ENCODE data around the gene HSD17B12. TPM values are rescaled to one million over a fixed set of nuclear protein-coding genes. Genes with fewer than 3 reads are reported as not detected.

The HSD17B12 gene
- total and polyA plus RNA-seq, 2 donors (not counting 3 experiments of a cell fraction or from before 2014, with no cell fraction given): 41.5 to 96.5 TPM

DNA sequence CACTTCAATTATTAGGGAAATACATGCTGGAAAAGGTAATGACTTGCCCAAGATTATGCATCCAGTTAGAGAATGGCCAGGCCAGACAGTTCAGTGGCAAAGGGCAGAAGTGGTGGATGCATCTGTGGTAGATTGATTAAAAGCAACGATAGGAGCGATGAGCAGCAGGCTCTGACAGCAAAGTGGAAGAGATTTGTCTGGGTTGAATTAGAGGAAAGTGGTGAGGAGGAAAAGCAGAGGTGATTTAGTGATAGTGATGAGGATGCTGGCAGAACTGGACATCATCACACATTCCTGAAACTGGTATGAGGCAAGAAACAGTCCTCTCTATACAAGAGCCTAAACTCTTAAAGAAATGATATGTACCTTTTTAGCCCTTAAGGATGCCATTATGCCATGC, 12.5 kb downstream of the HSD17B12 start:
- H3K36me3 ChIP-seq (ENCODE audit: control insufficient read depth in 2 of 2, extremely low read depth in 1 of 2, insufficient read depth in 2 of 2, low read length in 2 of 2): no peaks in the 10 kb centered on the region
- intact Hi-C loops (cut with micrococcal nuclease) (no loop called here), dilution Hi-C loops (cut with MboI; ENCODE audit: extremely low pct_ligation_motif_present, low sequenced_read_pairs) (no loop called here)
- no peaks in the 10 kb centered on the region for H3K27me3 ChIP-seq (ENCODE audit: control insufficient read depth in 2 of 2, insufficient read depth in 2 of 2, low read length in 2 of 2)
- ChIA-PET CTCF (interaction anchor here (1.2 to 1.4 kb wide), 2 partner anchors 28 to 159 kb away, joined by 3 read pairs; no protein-coding TSS in a partner anchor), POLR2A (no interaction called here)
- no peak overlapping the region for H3K4me2 ChIP-seq (ENCODE audit: insufficient read depth, low read length)
- peaks cover 83% of the 10 kb centered on the region for H3K79me2 ChIP-seq (ENCODE audit: control insufficient read depth, insufficient read depth, low read length)
- H2AFZ ChIP-seq (ENCODE audit: low read depth, low read length): no peak overlapping the region
- H4K20me1 ChIP-seq (replicated peaks; ENCODE audit: control insufficient read depth, extremely low read depth, insufficient read depth, low read length): no peaks in the 10 kb centered on the region
- FAIRE-seq (no peak), DNase-seq (ENCODE audit: low read depth, low spot score) (no peak)
- BruUV-seq (replicated peaks): no TSS peak
- no peaks in the 10 kb centered on the region for H3K9me3 ChIP-seq (replicated peaks; ENCODE audit: control insufficient read depth, insufficient read depth, low read length)
- no peaks in the 10 kb centered on the region for H3K9me1 ChIP-seq (replicated peaks; ENCODE audit: control insufficient read depth, extremely low read depth, insufficient read depth, low read length)
- no peak for TF ChIP-seq GATA2 (IDR thresholded peaks at IDR 0.05; ENCODE audit: insufficient read depth, insufficient read length, low read depth, low read length)
- no peak for TF ChIP-seq EZH2 (IDR thresholded peaks at IDR 0.05; ENCODE audit: borderline replicate concordance, low read depth, low read length, severe bottlenecking)
- no peak for TF ChIP-seq POLR2A (IDR thresholded peaks at IDR 0.05; ENCODE audit: low read depth, low read length)
- TF ChIP-seq, protein P1, sequence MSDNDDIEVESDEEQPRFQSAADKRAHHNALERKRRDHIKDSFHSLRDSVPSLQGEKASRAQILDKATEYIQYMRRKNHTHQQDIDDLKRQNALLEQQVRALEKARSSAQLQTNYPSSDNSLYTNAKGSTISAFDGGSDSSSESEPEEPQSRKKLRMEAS (IDR thresholded peaks at IDR 0.05; ENCODE audit: insufficient read depth, insufficient read length): no peak
- TF ChIP-seq MYC (IDR thresholded peaks at IDR 0.05; ENCODE audit: low read depth, low read length): no peak
- TF ChIP-seq FOS (IDR thresholded peaks at IDR 0.05; ENCODE audit: borderline replicate concordance, insufficient read depth, low read length): no peak
- no peak for TF ChIP-seq JUN (IDR thresholded peaks at IDR 0.05; ENCODE audit: borderline replicate concordance, insufficient read depth, insufficient read length, low read depth)
- no peak for TF ChIP-seq POLR2AphosphoS5 (IDR thresholded peaks at IDR 0.05; ENCODE audit: insufficient read depth, low read depth, low read length)
- TF ChIP-seq, protein P2, sequence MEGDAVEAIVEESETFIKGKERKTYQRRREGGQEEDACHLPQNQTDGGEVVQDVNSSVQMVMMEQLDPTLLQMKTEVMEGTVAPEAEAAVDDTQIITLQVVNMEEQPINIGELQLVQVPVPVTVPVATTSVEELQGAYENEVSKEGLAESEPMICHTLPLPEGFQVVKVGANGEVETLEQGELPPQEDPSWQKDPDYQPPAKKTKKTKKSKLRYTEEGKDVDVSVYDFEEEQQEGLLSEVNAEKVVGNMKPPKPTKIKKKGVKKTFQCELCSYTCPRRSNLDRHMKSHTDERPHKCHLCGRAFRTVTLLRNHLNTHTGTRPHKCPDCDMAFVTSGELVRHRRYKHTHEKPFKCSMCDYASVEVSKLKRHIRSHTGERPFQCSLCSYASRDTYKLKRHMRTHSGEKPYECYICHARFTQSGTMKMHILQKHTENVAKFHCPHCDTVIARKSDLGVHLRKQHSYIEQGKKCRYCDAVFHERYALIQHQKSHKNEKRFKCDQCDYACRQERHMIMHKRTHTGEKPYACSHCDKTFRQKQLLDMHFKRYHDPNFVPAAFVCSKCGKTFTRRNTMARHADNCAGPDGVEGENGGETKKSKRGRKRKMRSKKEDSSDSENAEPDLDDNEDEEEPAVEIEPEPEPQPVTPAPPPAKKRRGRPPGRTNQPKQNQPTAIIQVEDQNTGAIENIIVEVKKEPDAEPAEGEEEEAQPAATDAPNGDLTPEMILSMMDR (IDR thresholded peaks at IDR 0.05; ENCODE audit: extremely low read depth in 1 of 2, insufficient read depth in 1 of 2, low read depth in 1 of 2, low read length in 2 of 2): no peak
- H3K4me1 ChIP-seq (ENCODE audit: control insufficient read depth, extremely low read depth, insufficient read depth, low read length): peaks cover under 1% of the 10 kb centered on the region
- H3K9ac ChIP-seq (replicated peaks; ENCODE audit: extremely low read depth, insufficient read depth, low read length): no peak overlapping the region
- no peak overlapping the region for H3K27ac ChIP-seq (ENCODE audit: insufficient read depth, low read depth, low read length)
- no peak overlapping the region for H3K4me3 ChIP-seq (replicated peaks in 1 of 3; ENCODE audit: insufficient read depth in 1 of 3, low read depth in 1 of 3, low read length in 3 of 3)

Data from endothelial cell of umbilical vein (primary cell).